Dermis blood vessel endothelial cell (primary cell): Measurements from ENCODE around the gene AGRP. TPM values are rescaled to one million over a fixed set of nuclear protein-coding genes. Genes with fewer than 3 reads are reported as not detected.
A peak's percentile ranks its signal among the peaks of the same experiment; 100 is the strongest.
"Not testable (repeated sequence)": the region's sequence is repeated elsewhere in the genome, so short reads cannot be mapped to it uniquely, and the experiment has no call there.

Source experiments
- DNase-seq: peaks from one replicate; pipeline ENCODE4 v3.0.0; 2010
- total RNA-seq: library from RNA; depleted of rRNA; stranded (reverse); fragments of >200 nt; gene quantifications from 2 replicates; pipeline ENCODE4 v1.2.3, GENCODE V29; 2014

Gene AGRP
- total RNA-seq, 1 donor from 2014 or later, result not detected

DNA sequence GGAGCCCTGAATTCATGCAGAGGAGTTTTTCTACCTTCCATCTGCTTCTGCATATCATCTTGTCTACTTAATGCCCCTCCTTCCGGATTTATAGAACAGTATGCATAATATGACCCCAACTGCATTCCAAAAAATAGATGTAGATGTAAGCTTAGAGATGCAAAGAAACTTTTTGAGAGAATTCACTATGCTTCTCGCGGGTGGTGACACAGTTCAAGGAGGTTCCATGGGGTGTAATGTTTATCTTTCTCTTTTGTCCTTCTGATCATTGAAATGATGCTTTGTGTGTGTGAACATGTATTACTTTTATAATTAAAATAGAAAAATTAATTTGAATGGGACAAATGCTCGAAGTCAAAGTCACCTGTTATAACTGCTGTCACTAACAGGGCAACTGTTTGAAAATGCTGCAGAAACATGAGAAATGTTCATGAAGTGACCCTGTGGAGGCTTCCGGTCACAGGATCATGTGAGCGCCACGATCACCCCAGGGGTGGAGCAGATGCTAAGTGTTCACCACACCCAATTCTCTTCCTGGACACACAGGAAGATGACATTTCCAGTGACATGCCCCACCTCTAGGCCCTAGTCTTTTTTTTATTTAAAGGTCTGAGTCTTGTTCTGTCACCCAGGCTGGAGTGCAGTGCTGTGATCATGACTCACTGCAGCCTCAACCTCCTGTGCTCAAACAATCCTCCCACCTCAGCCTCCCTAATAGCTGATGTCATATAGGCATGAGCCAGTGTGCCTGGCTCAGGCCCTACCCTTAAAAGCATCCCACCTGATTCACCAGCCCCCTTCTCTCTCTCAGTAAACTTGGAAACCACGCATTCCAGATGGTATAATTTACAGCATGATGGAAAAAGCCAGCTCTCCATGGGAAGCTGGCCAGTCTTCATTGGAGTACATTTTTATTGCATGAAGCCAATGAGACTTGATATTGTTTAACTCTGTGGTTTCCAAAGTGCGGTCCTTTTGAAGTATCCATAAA, 21.0 kb upstream of the AGRP start:
- DNase-seq, result no peak

DNA sequence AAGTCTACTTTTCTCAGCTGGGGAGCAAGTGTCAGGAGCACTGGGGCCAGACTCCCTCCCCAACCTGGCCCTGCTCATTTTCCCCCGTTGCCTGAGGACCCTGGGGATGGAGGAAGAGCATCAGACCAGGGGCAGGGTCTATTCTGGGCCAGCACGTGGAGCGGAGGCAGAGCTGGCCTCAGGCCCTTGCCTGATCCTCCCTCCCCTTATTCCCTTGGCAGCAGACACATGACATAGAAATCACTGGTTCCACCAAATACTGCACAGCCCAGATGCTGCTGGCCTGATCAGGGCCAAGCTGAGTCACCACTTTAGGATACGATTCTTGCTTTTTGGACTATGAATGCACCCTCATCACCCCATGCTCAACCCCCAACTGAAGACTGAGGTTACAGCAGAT, 15.8 kb upstream of the AGRP start:
- DNase-seq, result no peak

DNA sequence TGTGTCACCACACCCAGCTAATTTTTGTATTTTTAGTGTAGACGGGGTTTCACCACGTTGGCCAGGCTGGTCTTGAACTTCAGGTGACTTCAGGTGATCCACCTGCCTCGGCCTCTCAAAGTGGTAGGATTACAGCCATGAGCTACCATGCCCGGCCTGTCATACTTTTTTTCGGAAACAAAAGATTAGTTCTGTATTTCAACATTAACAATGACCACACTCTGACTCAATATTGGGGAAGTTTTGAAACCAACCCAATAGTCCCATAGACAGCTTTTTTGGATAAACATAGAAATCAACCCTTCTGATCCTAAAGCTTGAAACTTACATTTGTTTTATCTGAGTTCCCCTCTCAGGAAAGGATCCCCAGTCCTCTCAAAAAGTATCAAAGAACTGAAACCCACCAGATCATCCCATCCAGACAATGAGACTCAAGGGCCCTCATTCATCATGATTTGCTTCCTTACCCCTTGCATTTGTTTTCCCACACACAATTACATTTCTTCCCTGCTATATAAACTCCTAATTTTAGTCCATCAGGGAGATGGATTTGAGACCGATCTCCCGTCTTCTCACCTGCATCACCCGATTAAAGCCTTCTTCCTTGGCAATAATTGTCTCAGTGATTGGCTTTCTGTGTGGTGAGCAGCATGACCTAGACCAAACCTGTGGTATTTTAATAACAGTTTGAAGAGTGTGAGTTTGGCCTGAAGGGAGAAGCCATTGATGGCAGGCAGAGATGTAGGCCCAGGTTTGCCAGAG, 7.2 kb upstream of the AGRP start:
- no peak for DNase-seq

DNA sequence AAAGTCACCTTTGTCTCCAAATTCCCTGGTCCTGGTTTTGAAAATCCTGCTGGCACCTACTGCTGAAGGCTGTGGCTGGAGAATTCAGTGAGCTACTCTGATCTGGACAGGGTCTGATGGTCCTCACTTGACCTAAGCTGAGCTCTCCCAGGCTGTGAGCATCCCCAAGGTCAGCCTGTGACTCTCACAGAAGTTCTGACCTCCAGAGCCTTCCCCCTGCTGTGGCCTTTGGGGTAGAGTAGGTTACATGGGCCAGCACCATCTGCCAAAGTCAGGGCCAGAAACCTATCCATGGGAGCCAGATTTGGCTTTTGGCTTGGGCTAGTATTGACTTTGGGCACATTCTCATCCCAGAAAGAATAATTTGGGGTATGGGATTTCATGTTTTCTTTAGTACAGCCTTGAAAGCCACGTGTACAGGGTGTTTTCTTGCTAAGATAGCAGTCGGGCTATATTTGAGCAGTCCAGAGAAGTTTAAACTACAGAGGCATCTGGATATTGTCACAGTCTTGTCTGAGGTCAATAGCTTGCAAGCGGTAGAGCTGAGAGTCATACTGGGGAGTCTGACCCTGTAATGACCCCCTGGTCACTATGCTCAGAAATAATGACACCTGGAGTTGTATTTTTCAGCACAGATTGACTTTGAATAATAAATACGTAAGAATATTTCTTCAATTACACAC, 6.2 kb upstream of the AGRP start:
- DNase-seq, result no peak

DNA sequence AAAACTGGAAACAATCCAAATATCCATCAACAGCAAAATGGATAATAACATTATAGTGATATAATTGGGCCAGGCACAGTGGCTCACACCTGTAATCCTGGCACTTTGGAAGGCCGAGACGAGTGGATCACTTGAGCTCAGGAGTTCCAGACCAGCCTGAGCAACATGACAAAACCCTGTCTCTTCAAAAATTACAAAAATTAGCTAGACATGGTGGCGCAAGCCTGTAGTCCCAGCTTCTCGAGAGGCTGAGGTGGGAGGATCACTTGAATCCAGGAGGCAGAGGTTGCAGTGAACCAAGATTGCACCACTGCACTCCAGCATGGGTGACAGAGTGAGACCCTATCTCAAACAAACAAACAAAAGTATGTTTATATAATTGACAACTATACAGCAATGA, 4.2 kb upstream of the AGRP start:
- DNase-seq, result not testable (repeated sequence)

DNA sequence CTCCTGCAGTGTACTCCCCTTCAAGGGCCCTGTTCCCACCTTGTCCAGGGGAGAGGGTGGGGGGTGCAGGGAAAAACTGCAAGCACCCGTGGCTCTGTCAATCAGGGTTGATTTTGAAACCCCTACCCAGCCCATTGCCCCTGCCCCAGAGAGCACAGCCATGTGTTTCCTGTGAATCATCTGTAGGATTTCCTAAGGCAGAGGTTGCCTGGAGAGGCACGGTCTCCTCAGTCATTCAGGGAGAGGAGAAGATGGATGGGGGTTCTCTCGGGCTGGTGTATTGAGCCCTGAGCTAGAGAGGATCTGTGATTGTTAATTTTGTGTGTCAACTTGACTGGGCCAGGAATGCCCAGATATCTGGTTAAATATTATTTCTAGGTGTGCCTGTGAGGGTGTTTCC, 3.5 kb upstream of the AGRP start:
- DNase-seq, result peak; percentile 80

DNA sequence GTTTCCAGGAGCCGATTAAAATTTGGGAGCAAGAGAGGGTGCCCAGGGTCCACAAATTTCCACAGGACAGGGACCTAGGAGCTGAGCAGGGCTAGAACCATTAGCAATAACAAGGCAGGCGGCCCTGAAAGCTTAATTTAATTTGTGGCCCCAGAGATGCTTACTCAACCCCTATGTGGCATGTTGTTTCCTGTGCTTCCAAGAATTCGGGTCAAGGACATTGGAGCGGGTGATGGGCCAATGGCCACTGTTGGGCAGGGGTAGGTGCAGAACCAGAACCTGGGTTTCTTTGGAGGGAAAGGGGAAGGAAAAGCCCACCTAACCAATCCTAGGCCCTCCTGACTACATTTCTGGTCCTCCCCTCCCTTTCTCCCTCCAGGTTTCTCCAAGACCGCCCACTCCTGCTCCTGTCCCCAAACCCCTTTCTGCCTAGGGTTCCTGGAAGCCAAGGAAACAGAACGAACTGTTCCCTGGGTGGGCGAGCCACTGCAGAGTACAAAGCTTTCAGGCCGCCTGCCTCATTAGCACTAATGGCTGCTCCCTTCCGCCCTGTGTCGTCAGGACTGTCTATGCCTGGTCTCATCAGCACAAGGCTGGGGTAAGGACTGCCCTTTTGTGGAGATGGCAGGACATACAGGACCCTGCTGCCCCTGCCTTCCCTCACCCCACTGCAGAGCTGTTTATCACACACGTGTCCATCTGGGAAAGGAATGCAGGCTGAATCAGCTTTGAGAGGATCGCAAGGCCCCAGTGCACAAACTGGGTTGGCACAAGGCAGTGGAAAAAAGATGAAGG, 581 bp upstream of the AGRP start:
- no peak for DNase-seq

DNA sequence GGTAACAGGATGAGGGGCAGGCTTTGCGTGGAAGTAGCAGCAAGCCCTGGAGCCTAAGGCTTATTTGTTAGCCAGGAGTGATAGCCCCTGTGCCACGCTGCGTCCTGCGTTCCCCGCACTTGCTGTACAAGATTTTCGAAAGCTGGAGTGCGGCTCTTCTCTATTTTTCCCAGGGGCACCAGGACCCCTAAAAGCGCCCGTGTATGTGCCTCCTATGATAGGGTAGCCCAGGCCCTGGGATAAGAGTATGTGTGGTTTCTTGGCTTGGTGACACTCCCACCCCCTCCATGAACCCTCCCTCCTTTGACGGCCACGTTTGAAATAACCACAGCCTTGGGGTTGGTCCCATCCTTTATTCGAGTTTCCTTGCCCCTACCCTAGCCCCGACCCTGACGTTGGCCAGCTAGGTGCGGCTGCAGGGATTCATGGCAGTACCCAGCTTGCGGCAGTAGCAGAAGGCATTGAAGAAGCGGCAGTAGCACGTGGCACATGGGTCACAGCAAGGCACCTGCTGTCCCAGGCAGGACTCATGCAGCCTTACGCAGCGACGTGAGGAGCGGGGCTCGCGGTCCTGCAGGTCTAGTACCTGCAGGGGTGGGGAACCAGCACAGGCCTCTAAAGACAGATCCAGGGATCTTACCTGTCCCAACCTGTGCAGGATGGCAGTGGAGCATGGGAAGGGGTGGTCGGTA, 968 bp downstream of the AGRP start:
- no peak for DNase-seq

DNA sequence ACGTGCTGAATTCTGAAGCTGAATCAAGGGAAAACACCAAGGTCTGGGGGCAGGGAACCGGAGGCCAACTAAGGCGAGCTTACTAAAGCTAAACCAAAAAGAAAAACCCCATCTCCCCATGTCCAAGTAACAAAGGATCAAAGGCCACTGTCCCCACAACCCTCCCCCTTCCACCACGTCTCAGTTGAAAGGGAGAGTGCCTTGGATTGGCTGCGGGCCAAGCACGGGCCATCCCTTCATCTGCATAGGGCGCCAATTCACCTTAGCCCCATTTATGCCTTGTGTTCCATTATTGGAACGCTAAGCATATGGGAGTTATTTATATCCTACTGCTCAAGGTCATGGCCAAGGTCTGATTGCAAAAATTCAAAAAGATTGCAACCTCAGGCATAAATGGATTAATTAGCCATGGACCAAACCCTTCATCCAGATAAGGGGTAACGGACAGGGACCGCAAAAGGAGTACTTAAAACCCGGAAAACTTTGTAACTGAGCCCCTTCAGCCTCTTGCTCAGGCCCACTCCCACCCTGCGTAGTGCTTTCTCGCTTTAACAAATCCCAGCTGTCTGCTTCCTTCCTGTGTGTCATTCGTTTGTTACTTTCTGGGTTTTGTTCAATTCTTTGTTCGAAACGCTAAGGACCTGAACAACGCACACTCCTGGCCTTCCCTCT, 1.6 kb downstream of the AGRP start:
- peak; percentile 66 for DNase-seq

DNA sequence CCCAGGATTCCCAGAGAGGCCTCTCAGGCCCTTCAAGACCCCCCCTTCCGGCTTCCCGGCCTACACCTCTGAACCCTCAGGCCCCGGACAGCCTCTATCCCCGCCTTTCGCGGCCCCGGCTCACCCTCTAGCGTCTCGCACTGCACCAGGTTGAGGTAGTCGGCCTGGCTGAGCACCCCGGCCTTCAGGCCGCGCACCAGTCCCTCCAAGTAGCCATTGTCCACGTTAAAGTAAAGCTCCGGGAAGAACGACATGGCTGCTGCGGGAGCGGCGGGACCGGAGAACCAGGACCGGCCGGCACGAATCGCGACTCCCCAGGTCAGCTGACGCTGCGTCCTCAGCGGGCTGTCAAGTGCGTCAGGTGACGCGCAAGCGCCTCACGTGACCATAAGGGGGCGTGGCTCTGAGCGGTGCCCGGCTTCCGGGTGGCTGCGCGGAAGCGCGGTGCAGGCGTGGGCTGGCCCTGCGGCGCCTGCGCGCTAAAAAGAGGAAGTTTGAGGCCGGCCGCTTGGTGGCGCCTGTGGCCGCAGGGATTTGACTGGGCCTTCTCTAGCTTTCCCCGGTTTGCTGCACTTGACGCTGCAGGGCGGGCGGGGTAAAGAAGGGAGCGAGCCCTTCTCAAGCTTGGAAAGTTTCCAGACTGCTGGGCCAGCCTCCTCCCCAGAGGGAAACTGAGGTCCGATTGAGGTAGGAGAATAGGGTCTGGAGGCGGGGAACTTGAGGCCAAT, 2.4 kb downstream of the AGRP start, which contains the start of gene ATP6V0D1:
ATP6V0D1 (minus strand) TSS at position 325 of the 728 bp plus-strand sequence; CDS start at position 254, 71 bp downstream.
- peak; percentile 99 for DNase-seq

DNA sequence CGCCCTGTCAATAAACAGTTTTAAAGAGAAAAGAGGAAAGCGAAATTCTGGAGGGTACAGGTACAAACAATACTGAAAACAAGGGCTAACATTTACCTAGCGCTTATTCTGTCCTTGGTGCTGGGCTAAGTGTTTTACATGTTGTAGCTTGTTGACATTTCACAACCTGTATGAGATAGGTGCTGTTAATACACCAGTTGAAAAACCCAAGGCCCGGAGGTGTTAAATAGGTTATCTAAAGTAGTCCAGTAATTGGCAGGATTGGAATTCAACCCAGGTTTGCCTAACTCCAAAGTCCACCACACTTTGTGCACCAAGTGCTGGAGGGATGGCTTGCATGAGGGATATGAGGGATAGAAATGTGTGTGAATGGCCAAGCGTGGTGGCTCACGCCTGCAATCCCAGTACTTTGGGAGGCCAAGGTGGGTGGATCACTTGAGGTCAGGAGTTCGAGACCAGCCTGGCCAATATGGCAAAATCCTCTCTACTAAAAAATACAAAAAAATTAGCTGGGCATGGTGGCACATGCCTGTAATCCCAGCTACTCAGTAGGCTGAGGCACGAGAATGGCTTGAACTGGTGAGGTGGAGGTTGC, 5.3 kb downstream of the AGRP start:
- DNase-seq, result no peak

DNA sequence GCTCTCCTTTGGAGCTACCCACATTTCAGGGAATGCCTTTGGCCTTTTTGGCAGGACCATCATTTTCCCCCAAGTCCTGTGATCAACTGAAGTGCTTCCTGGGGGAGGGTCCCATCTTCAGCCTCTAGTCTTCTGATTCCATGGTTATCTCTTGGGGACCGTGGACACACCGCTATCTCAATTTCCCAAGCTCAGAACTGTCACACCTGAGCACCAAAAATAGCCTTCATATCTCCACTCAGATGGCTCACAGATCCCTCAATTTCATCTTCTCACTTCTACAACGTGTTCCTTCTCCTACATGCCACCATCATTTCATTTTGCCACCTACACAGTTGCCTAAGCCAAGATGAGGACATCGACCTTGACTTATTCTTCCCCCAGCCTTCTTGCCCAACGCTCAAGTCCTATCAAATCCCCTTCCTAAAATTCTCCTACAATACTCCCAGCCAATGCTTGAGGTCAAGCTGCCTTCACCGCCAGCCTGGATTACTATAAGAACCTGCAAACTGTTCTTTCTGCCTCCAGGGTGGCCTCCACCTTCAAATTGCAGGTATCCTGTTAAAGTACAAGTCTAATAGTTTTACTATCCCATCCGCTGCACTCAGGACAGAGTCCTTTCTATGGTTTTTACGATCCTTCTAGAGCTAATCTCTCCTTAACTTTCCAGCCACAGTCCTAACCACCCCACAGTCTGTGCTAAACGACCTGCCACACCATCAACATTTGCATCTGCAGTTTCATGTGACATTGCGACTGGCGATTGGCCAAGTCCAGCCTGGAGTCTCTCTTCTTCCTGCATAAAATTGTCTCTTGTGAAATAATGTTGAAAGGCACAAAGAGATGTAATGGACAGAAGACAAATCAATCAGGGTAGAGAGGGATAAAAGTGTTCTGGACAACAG, 8.5 kb downstream of the AGRP start:
- no peak for DNase-seq

DNA sequence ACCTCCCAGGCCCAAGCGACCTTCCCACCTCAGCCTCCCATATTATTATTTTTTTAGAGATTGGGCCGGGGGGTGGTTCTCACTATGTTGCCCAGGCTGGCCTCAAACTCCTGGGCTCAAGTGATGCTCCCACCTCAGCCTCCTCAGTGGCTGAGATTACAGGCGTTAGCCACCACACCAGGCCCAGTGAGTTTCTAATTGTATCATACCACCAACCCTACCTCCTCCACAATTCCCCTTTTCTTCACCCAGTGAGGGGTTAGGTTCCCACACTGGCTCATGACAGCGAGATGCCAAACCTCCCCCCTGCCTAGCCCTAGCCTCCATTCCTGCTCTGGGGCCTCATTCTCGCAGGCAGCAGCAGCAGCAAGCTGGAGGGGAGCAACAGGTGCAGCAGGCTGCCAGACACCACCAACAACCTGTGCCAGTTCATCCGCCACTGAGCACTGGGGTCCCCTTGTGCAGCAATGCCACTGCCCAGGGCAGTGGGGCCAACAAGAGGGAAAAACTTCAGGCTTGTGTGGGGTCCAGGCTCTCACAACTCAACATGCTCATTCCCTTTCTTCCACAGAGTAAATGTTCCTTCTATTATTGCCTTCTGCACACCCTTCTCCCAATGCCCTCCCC, 11.5 kb downstream of the AGRP start:
- no peak for DNase-seq

DNA sequence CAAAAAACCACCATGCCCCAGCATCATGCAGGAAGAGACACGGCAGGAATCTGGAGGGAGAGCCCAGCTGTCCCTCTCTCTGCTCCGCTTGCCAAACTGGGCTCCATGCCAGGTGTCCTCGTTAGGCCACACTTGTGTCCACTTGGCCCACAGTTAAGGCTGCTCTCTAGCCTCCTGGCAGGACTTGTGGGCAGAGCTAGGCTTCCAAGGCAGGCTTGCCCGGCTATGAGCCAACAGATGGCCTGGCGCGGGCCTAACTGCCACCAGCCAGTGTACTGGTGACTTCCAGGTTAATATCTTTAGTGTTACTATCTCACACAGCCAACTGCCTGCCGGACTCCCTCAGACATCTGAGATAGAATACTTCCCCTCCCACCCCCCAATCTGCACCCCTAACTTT, 13.0 kb downstream of the AGRP start:
- DNase-seq, result peak; percentile 29

DNA sequence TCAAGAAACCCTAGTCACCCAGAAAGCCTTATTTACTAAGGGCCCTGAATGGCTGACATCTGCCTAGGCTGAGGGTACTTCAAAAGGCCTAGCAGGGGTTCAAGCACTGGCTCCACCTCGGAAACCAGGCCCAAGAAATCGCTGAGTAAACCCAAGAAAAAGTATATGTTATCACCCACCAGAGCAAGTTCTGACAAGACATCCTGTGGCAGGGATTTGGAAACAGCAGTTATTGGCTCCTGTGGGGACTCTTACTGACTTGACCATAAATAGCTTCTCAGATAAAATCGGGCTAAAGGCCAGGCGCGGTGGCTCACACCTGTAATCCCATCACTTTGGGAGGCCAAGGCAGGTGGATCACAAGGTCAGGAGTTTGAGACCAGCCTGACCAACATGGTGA, 14.6 kb downstream of the AGRP start:
- no peak for DNase-seq

DNA sequence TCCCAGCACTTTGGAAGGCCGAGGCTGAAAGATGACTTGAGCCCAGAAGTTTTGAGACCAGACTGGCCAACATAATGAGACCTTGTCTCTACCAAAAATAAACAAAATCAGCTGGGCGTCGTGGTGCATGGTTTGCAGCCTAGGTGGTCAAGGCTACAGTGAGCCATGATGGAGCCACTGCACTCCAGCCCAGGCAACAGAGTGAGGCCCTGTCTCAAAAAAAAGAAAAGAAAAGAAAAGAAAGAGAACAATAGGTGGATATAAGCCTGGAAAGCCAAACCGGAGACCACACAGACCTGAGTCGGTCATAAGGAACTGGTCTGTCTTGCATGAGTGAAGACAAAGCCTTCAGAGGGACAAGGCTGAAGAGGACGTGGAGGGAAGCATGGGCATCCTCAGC, 16.8 kb downstream of the AGRP start:
- DNase-seq, result peak; percentile 18

DNA sequence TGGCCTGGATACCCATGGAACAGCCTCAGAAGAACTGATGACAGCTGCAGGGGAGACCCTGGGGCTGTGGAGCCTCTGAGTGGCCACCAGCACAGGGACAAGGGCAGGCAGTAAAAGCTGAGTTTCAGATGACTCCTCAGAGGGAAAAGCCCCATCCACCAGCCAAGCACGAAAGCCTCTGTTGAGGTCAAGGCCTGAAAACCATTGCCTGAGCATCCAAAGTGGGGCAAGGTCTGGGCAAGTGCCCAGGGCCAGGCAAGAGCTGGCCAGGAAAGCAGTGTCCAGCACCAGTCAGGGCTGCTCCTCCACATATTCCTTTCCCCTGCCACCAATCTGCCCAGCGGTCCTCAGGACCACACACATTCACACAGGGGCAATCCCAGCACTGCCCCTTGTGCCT, 18.8 kb downstream of the AGRP start:
- DNase-seq, result no peak

DNA sequence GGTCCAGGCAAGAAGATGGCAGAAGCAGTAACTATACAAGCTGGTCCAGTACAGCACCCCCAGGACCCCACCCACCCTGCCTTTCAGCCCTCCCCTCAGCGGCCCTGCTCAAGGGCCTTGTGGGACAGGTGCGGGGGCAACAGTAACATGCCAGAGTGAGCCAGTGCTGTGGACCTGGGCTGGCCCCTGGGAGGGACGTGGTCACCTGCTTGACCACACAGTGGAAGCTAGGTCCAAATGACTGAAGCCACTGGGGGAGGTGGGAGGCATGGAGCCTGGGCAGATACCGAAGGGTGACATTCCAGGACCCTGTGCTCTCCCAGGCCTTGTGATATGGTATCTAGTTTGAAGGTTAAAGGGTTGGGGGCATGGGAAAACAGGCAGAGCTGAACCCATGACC, 19.7 kb downstream of the AGRP start:
- DNase-seq, result no peak
